ENCODE results near the gene ASPA.

DNA sequence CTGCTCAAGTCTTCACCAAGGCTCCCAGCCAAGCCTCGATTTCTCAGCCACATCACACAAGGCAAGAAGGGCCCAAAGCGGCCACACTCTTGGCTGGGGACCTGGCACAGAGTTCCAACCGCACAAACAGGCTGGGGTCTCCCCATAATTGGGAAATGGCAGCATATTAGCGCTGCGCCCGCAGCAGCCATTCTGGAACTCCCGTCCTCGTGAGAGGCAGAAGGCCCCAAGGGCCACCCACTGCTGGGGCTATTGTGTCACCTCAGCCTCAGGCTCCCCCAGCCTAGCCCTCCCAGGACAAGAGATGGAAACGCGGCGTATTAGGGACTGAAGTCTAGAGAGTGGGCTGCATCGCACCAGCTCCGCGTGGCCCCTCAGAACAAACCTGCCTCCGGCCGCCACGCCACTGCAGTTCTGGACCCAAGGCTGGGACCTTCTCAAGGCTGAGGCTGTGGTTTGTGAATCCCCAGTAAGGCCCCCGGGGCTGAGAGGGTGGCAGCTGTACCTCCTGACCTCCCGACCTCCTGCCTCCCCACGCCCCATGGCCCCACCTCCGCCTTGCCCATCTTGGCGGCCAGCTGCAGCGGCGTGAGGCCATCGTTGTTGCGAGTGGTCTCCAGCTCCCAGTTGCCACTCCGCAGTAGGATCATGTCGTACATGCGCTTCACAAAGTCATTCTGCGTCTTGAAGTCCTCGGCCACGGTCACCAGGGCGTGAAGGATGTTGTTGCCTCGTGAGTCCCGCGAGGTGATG lies 56.5 kb downstream of the ASPA start:
- TF ChIP-seq, protein P1, sequence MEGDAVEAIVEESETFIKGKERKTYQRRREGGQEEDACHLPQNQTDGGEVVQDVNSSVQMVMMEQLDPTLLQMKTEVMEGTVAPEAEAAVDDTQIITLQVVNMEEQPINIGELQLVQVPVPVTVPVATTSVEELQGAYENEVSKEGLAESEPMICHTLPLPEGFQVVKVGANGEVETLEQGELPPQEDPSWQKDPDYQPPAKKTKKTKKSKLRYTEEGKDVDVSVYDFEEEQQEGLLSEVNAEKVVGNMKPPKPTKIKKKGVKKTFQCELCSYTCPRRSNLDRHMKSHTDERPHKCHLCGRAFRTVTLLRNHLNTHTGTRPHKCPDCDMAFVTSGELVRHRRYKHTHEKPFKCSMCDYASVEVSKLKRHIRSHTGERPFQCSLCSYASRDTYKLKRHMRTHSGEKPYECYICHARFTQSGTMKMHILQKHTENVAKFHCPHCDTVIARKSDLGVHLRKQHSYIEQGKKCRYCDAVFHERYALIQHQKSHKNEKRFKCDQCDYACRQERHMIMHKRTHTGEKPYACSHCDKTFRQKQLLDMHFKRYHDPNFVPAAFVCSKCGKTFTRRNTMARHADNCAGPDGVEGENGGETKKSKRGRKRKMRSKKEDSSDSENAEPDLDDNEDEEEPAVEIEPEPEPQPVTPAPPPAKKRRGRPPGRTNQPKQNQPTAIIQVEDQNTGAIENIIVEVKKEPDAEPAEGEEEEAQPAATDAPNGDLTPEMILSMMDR (IDR thresholded peaks at IDR 0.05; ENCODE audit: insufficient read depth, low read length) = no peak
- no peak for TF ChIP-seq POLR2AphosphoS5 (IDR thresholded peaks at IDR 0.05; ENCODE audit: low read depth)
- TF ChIP-seq REST (IDR thresholded peaks at IDR 0.05; ENCODE audit: insufficient replicate concordance, low read depth) = no peak
- no peak for TF ChIP-seq GABPA (IDR thresholded peaks at IDR 0.05; ENCODE audit: low read depth)

Data from HL-60 (cell line).